Thyroid gland (tissue), 4 donors: ENCODE measurements around the gene TMPRSS6.

Experiments
- CTCF ChIP-seq, 6 experiments: fragments of 200-600 bp in 3 of 6; fragments of 450-650 bp in 3 of 6; sonication (generic) in 3 of 6; IDR thresholded peaks; one replicate each; pipeline ENCODE4 v1.5.1; 2016 to 2019; ENCODE audit warnings: antibody characterized with exemption in 6 of 6, mild to moderate bottlenecking in 2 of 6, inconsistent platforms in 1 of 6, moderate library complexity in 1 of 6
- POLR2A ChIP-seq, 2 donors: fragments of 450-650 bp; IDR thresholded peaks; one replicate each; pipeline ENCODE4 v1.6.1; 2017; ENCODE audit warnings: antibody characterized with exemption in 2 of 2, mild to moderate bottlenecking in 2 of 2, moderate library complexity in 1 of 2

GRCh38 chr22:37155971-37156370, 46.5 kb upstream of the TMPRSS6 start:
- TF ChIP-seq CTCF (IDR thresholded peaks at IDR 0.05) (no peak), POLR2A (IDR thresholded peaks at IDR 0.05) (no peak)
